Testis (tissue), 2 donors: ENCODE measurements around the gene HSF5.

ENCODE experiments used
- POLR2A ChIP-seq: fragments of 450-650 bp; IDR thresholded peaks from one replicate; pipeline ENCODE4 v1.6.1; 2017; ENCODE audit warnings: antibody characterized with exemption, mild to moderate bottlenecking, moderate library complexity
- TF ChIP-seq, protein P1 (sequence below), 3 experiments: fragments of 450-650 bp in 2 of 3; fragments of 200-600 bp in 1 of 3; sonication (generic) in 1 of 3; IDR thresholded peaks; one replicate each; pipeline ENCODE4 v1.5.1; 2016 to 2019; ENCODE audit warnings: antibody characterized with exemption in 3 of 3, mild to moderate bottlenecking in 2 of 3, moderate library complexity in 1 of 3

DNA sequence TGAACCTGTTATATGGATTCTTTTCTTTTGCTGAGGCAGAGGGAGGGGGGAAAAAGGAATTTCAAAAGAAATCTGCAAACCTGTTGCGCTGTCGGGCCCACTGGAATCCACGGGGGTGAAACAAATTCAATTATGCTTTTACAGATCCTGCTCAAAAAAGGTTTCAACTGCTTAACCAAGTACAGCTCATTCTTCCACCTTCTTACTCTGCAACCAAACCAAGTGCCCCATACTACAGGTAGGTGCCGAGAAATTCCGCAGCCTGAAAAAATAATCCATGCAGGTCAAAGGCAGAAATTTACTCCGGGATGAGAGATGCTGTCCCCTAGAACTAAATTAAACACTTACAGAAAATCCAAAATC lies 71.3 kb downstream of the HSF5 start:
- no peak for TF ChIP-seq POLR2A
- TF ChIP-seq, protein P1, sequence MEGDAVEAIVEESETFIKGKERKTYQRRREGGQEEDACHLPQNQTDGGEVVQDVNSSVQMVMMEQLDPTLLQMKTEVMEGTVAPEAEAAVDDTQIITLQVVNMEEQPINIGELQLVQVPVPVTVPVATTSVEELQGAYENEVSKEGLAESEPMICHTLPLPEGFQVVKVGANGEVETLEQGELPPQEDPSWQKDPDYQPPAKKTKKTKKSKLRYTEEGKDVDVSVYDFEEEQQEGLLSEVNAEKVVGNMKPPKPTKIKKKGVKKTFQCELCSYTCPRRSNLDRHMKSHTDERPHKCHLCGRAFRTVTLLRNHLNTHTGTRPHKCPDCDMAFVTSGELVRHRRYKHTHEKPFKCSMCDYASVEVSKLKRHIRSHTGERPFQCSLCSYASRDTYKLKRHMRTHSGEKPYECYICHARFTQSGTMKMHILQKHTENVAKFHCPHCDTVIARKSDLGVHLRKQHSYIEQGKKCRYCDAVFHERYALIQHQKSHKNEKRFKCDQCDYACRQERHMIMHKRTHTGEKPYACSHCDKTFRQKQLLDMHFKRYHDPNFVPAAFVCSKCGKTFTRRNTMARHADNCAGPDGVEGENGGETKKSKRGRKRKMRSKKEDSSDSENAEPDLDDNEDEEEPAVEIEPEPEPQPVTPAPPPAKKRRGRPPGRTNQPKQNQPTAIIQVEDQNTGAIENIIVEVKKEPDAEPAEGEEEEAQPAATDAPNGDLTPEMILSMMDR (IDR thresholded peaks at IDR 0.05): no peak
